Chondrocyte (in vitro differentiated cells): ENCODE results near the gene DACH1. TPM values are rescaled to one million over a fixed set of nuclear protein-coding genes. Genes with fewer than 3 reads are reported as not detected.

Source experiments
- DNase-seq: peaks from one replicate; pipeline ENCODE4 v3.0.0; 2021; ENCODE audit warnings: mixed read lengths, low spot score
- H3K27ac Mint-ChIP-seq: one replicate; pipeline ENCODE4 v1.8.0; 2021; ENCODE audit warnings: mild to moderate bottlenecking, moderate library complexity, mixed read lengths; ENCODE audit not compliant: unreplicated experiment
- H3K27me3 Mint-ChIP-seq: 2 replicates; pipeline ENCODE4 v1.8.0; 2021; ENCODE audit warnings: low read depth, mixed read lengths
- H3K36me3 Mint-ChIP-seq: 2 replicates; pipeline ENCODE4 v1.8.0; 2021; ENCODE audit warnings: low read depth, mixed read lengths
- H3K4me1 Mint-ChIP-seq: 2 replicates; pipeline ENCODE4 v1.8.0; 2021; ENCODE audit warnings: low read depth, mild to moderate bottlenecking, mixed read lengths
- H3K4me3 Mint-ChIP-seq: one replicate; pipeline ENCODE4 v1.8.0; 2021; ENCODE audit warnings: mild to moderate bottlenecking, moderate library complexity, mixed read lengths; ENCODE audit not compliant: unreplicated experiment
- H3K9me3 Mint-ChIP-seq: 2 replicates; pipeline ENCODE4 v1.8.0; 2021; ENCODE audit warnings: low read depth, mixed read lengths
- total RNA-seq: library from RNA; stranded (reverse); gene quantifications from 3 replicates; pipeline ENCODE4 v1.2.1, GENCODE V29; 2021
- TF ChIP-seq, protein P1 (sequence below): fragments of 200-600 bp; sonication (generic); IDR thresholded peaks from 2 replicates; pipeline ENCODE4 v1.5.0; 2021; ENCODE audit warnings: antibody characterized with exemption, mild to moderate bottlenecking, moderate library complexity

Gene DACH1
- total RNA-seq, 1 donor from 2014 or later: 0.72 TPM

DNA sequence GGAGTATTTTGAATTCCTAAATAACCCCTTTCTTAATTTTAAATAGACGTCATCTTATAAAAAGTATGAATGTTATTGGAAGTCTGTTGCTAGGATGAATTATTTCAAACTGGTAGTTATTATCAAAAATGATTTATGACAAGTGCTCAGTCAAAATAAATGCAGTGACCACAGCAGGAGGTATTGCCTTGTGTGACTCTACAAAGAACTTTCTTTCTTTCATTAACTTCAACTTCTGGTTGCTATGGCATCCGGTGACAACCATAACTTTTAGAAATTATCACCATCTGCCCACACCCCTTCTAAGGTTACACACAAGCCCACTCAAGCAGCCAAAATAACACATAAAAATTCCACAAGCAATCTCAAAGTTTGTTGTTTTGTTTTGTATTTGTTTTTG is 189.9 kb downstream of the DACH1 start:
- TF ChIP-seq, protein P1, sequence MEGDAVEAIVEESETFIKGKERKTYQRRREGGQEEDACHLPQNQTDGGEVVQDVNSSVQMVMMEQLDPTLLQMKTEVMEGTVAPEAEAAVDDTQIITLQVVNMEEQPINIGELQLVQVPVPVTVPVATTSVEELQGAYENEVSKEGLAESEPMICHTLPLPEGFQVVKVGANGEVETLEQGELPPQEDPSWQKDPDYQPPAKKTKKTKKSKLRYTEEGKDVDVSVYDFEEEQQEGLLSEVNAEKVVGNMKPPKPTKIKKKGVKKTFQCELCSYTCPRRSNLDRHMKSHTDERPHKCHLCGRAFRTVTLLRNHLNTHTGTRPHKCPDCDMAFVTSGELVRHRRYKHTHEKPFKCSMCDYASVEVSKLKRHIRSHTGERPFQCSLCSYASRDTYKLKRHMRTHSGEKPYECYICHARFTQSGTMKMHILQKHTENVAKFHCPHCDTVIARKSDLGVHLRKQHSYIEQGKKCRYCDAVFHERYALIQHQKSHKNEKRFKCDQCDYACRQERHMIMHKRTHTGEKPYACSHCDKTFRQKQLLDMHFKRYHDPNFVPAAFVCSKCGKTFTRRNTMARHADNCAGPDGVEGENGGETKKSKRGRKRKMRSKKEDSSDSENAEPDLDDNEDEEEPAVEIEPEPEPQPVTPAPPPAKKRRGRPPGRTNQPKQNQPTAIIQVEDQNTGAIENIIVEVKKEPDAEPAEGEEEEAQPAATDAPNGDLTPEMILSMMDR: no peak
- Mint-ChIP-seq H3K9me3 (no peaks in the 10 kb centered on the region), H3K4me3 (no peak overlapping the region), H3K4me1 (no peaks in the 10 kb centered on the region), H3K27ac (no peak overlapping the region), H3K27me3 (no peaks in the 10 kb centered on the region), H3K36me3 (no peaks in the 10 kb centered on the region)
- no peak for DNase-seq

DNA sequence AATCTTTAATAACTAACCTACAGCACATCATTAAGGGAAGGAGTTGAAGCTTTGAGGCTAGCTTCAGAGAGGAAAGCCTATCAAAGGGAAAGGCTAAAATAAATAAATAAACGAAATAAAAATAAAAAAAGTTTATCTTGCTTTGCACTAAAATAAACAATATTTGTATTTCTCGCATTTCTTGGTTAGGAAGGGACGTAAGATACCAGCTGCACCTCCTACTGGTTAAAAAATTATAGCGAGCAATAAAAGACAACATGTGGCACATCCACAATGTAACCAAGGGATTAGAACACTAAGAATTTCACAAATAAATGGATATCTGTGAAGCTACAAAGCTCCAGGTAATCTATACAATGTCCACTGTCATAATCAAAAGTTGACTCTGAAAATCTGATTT is 194.5 kb downstream of the DACH1 start:
- Mint-ChIP-seq H3K27me3 (no peaks in the 10 kb centered on the region), H3K36me3 (no peaks in the 10 kb centered on the region), H3K9me3 (peaks cover 2% of the 10 kb centered on the region), H3K4me3 (no peak overlapping the region), H3K27ac (no peak overlapping the region), H3K4me1 (no peaks in the 10 kb centered on the region)
- no peak for DNase-seq
- TF ChIP-seq, protein P1: peak; percentile 42

DNA sequence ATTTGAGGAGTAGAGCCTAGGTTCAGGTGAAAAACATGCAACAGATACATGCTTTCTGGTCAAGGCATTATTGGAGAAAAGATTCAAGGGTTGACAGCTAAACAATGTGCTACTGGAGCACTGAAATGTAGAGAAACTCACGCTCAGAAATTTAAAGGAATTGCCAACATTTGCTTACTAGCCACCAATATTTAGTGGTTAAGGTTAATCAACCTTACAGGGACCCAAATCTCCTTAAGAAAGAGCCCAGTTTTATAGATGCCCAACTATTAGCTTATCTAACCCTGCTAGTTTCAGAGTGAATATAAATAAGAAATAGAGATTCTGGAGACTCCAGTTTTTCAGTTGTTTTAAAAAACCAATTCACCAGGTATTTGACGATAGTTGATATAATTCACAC is 203.6 kb downstream of the DACH1 start:
- DNase-seq: no peak
- Mint-ChIP-seq H3K4me3 (no peak overlapping the region), H3K9me3 (no peaks in the 10 kb centered on the region), H3K36me3 (no peaks in the 10 kb centered on the region), H3K27ac (no peak overlapping the region), H3K27me3 (no peaks in the 10 kb centered on the region), H3K4me1 (peaks cover 11% of the 10 kb centered on the region)
- TF ChIP-seq, protein P1: no peak

DNA sequence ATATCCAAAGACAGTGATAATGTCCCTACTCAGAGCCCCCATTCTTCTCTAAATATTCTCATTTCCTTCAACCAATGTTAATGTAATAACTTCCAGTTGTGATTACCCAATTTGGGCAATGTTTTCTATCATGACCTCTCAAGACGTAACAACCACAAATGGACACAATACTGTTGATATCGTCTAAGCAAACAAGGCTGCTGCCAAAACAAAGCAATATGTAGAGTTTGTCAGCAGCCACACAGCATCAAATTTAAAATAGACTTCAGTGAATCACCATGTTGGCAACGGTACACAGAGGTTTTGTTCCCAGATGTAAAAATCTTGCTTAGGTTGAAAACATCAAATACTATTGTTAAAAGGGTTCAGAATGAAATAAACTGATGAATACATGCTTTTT is 205.1 kb downstream of the DACH1 start:
- no peak for DNase-seq
- TF ChIP-seq, protein P1: no peak
- H3K36me3 Mint-ChIP-seq: no peaks in the 10 kb centered on the region

DNA sequence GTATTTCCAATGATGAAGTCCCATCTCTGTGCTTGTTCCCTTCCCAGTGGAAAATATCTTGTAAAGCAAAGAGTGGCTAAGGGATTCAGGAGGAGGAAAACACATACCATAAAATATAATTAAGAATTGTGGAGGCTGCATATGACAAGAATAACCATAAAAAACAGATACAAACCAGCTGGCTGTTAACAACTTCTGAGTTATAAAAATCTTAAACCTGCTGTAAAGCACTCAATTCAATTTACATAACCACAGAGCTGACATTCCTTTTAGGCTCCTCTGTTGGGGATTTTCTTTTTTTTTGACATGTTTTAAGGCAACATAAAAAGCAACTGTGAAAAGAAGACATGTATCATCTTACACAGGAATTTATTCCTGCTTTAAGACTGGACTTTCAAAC is 207.6 kb downstream of the DACH1 start:
- DNase-seq: no peak
- no peaks in the 10 kb centered on the region for H3K9me3 Mint-ChIP-seq
- H3K4me1 Mint-ChIP-seq: peaks cover 11% of the 10 kb centered on the region
- TF ChIP-seq, protein P1: no peak
- no peaks in the 10 kb centered on the region for H3K36me3 Mint-ChIP-seq
- no peaks in the 10 kb centered on the region for H3K27me3 Mint-ChIP-seq
- H3K27ac Mint-ChIP-seq: no peak overlapping the region
- no peak overlapping the region for H3K4me3 Mint-ChIP-seq

More for the DNA sequence above, 205.1 kb downstream of the DACH1 start:
- Mint-ChIP-seq H3K9me3 (no peaks in the 10 kb centered on the region), H3K27ac (no peak overlapping the region), H3K4me3 (no peak overlapping the region), H3K4me1 (peaks cover 11% of the 10 kb centered on the region), H3K27me3 (no peaks in the 10 kb centered on the region)
